ENCODE results near the gene MAD1L1. TPM values are rescaled to one million over a fixed set of nuclear protein-coding genes. Genes with fewer than 3 reads are reported as not detected.

Gene MAD1L1
- total RNA-seq, 1 donor from 2014 or later: 55.0 TPM

DNA sequence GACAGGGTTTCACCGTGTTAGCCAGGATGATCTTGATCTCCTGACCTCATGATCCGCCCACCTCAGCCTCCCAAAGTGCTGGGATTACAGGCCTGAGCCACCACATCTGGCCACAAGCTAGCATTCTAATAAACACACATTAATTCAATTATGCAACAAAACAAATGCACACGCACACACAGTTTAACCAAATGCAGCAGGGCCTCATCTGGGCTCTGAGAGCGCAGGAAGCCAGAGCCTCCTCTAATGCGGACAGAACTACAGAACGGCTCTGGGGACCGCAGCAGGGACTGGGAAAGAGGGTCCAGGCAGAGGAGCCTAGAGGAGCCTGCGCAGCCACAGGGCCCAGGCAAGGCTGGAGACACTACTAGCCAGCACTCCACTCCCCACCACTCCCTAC lies 3.8 kb downstream of the MAD1L1 start:
- Mint-ChIP-seq H3K4me1 (ENCODE audit: low read depth) (peaks cover 17% of the 10 kb centered on the region), H3K27ac (no peak overlapping the region), H3K27me3 (ENCODE audit: low read depth) (no peaks in the 10 kb centered on the region), H3K36me3 (ENCODE audit: low read depth) (peaks cover 37% of the 10 kb centered on the region), H3K9me3 (no peaks in the 10 kb centered on the region), H3K4me3 (ENCODE audit: low read depth) (no peak overlapping the region)
- DNase-seq (ENCODE audit: low spot score): no peak
- intact Hi-C loops (cut with micrococcal nuclease): no loop called here

DNA sequence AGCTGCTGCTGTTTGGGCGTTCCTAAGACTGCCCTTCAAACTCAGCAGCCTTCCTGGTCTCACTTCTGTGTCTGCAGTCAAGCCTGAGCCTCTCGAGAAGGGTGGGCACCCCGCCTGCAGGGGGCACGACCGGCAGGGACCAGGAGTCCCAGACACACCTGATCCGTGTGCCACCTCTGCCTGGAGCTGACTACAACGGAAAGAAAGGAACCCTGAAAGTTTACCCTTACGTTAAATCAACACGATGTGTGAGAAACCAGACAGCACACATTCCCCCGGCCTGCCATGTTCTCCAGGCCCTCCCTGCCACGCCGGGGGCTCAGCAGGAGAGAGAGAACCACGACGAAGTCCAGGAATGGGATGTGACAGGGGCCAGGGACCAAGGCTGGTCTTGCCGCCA lies 5.0 kb downstream of the MAD1L1 start:
- Mint-ChIP-seq H3K4me3 (ENCODE audit: low read depth) (no peak overlapping the region), H3K27ac (no peak overlapping the region), H3K4me1 (ENCODE audit: low read depth) (peaks cover 12% of the 10 kb centered on the region), H3K27me3 (ENCODE audit: low read depth) (no peaks in the 10 kb centered on the region), H3K36me3 (ENCODE audit: low read depth) (peaks cover 39% of the 10 kb centered on the region), H3K9me3 (no peaks in the 10 kb centered on the region)
- no peak for DNase-seq (ENCODE audit: low spot score)
- intact Hi-C loops (cut with micrococcal nuclease): no loop called here

DNA sequence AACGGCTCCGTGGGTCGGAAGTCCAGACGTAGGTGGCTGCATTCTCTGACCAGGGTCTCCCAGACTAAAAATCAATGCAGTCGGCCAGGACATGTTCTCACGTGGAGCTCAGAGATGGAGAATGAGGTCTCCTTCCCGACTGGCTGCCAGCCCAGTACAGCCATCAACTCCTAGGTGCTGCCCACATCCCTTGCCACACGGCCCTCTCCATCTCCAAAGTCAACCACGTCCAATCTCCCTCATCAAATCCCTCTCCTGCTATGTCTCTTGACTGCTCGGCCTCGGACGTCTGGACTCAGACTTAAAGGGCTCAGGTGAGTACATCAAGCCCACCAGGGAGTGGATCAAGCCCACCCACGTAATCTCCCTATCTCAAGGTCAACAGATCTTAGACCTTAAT lies 6.9 kb downstream of the MAD1L1 start:
- H3K27ac Mint-ChIP-seq: no peak overlapping the region
- no peaks in the 10 kb centered on the region for H3K9me3 Mint-ChIP-seq
- intact Hi-C loops (cut with micrococcal nuclease): no loop called here
- H3K27me3 Mint-ChIP-seq (ENCODE audit: low read depth): no peaks in the 10 kb centered on the region
- no peak overlapping the region for H3K4me3 Mint-ChIP-seq (ENCODE audit: low read depth)
- no peak for DNase-seq (ENCODE audit: low spot score)
- peaks cover 7% of the 10 kb centered on the region for H3K4me1 Mint-ChIP-seq (ENCODE audit: low read depth)
- H3K36me3 Mint-ChIP-seq (ENCODE audit: low read depth): peaks cover 49% of the 10 kb centered on the region

DNA sequence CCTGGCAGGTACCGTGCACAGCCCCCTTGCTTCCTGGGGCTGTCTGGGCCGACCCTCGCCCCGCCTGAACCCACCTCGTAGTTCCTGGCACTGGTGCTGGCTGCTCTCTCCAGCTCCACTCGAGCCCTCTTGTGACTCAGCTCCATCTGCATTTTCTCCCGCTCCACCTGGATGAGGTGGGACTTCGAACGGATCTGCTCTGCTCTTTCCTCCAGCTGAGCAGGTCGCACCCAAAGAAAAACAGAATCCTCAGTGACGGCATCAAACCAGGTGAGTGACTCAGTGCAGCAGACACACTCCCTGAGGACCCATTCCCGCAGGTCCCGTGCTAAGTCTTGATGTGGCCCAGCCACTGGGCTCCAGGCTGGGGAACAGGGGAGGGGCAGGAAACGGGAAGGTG lies 7.4 kb downstream of the MAD1L1 start:
- no peak overlapping the region for H3K27ac Mint-ChIP-seq
- no peak for DNase-seq (ENCODE audit: low spot score)
- intact Hi-C loops (cut with micrococcal nuclease): no loop called here

DNA sequence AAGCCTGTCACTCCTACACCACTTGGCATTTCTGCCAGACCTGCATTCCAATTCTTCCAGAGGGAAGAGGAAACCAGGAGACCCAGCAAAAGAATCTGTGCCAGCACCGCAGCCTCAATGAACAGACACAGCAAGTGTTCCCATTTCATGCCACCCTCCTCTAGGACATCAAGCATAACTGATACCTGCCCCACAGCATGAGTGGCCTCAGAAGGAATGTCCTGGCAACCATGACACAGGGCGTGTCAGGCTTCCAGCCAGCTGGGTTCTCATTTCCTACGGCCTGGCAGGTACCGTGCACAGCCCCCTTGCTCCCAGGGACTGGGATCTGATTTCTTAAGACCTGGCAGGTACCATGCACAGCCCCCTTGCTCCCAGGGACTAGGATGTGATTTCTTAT lies 7.8 kb downstream of the MAD1L1 start:
- Mint-ChIP-seq H3K27me3 (ENCODE audit: low read depth) (no peaks in the 10 kb centered on the region), H3K4me1 (ENCODE audit: low read depth) (peaks cover 4% of the 10 kb centered on the region), H3K4me3 (ENCODE audit: low read depth) (no peak overlapping the region), H3K27ac (no peak overlapping the region), H3K9me3 (no peaks in the 10 kb centered on the region), H3K36me3 (ENCODE audit: low read depth) (peaks cover 46% of the 10 kb centered on the region)
- intact Hi-C loops (cut with micrococcal nuclease): no loop called here
- no peak for DNase-seq (ENCODE audit: low spot score)

More for the DNA sequence above, 7.4 kb downstream of the MAD1L1 start:
- Mint-ChIP-seq H3K4me3 (ENCODE audit: low read depth) (no peak overlapping the region), H3K27me3 (ENCODE audit: low read depth) (no peaks in the 10 kb centered on the region), H3K36me3 (ENCODE audit: low read depth) (peaks cover 49% of the 10 kb centered on the region), H3K9me3 (no peaks in the 10 kb centered on the region), H3K4me1 (ENCODE audit: low read depth) (peaks cover 4% of the 10 kb centered on the region)

DNA sequence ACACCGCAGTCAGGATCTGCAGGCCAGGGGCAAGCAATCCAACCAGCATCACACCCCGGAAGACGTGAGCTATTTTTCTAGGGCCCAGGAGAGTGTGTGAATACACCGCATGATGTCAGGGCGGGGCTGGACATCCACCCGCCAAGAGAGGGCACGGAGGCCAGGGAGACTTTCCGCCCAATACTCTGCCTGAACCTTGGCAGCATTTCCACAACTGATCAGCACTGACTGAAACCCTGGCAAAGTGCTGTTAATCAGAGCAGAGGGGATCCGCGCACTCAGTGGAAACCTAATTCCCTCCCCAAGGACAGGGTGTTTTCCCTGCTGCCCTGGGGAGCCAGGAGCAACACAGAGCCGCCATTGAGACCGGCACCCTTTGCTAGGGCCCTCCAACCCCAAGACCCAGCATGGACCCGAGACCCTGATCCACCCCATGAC lies 8.2 kb downstream of the MAD1L1 start:
- H3K36me3 Mint-ChIP-seq (ENCODE audit: low read depth): peaks cover 43% of the 10 kb centered on the region
- no peak overlapping the region for H3K4me3 Mint-ChIP-seq (ENCODE audit: low read depth)
- H3K9me3 Mint-ChIP-seq: no peaks in the 10 kb centered on the region
- H3K27ac Mint-ChIP-seq: no peak overlapping the region
- peaks cover under 1% of the 10 kb centered on the region for H3K4me1 Mint-ChIP-seq (ENCODE audit: low read depth)
- intact Hi-C loops (cut with micrococcal nuclease): no loop called here
- no peak for DNase-seq (ENCODE audit: low spot score)
- H3K27me3 Mint-ChIP-seq (ENCODE audit: low read depth): no peaks in the 10 kb centered on the region

DNA sequence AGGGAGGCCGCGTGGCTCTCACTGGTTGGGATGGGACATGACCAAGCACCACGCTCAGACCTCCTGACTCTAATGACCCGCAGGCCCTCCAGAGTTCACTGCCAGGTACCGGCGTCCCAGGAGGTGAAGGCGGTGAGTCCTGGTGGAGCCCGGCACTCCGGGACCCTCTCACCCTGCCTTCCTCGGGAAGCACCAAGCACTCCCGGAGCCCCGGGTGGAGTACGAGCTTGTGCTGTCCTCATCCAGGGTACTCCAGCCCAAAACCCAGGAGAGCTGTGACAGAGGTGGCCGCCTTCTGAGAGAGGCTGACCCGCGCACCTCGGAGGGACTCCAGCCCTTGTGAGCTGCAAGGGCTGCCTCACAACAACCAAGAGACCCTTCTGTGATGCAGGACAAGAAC lies 9.4 kb downstream of the MAD1L1 start:
- intact Hi-C loops (cut with micrococcal nuclease): no loop called here
- H3K9me3 Mint-ChIP-seq: no peaks in the 10 kb centered on the region
- DNase-seq (ENCODE audit: low spot score): no peak
- H3K36me3 Mint-ChIP-seq (ENCODE audit: low read depth): peaks cover 47% of the 10 kb centered on the region
- H3K4me1 Mint-ChIP-seq (ENCODE audit: low read depth): no peaks in the 10 kb centered on the region
- H3K4me3 Mint-ChIP-seq (ENCODE audit: low read depth): no peak overlapping the region
- H3K27me3 Mint-ChIP-seq (ENCODE audit: low read depth): no peaks in the 10 kb centered on the region
- no peak overlapping the region for H3K27ac Mint-ChIP-seq

DNA sequence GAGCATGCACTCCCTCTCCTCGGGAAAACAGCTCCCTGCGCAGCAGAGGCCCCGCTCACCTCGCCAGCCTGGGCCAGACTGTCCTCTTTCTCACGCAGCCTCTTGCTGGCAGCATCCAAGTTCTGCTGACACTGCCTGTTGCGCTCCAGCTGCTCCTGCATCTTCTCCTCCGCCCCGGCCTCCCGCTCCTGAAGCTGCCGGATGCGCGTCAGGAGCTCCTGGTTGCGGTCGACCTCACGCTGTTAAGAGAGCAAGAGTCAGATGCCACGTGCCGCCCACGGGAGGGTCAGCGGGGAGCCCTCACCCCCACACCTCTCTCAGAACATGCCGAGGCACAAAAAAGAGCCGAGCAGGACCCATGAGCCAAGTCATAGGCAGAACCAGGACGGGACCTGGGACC lies 10.2 kb downstream of the MAD1L1 start:
- Mint-ChIP-seq H3K27me3 (ENCODE audit: low read depth) (no peaks in the 10 kb centered on the region), H3K4me3 (ENCODE audit: low read depth) (no peak overlapping the region), H3K27ac (no peak overlapping the region), H3K36me3 (ENCODE audit: low read depth) (peaks cover 48% of the 10 kb centered on the region), H3K9me3 (no peaks in the 10 kb centered on the region), H3K4me1 (ENCODE audit: low read depth) (no peaks in the 10 kb centered on the region)
- no peak for DNase-seq (ENCODE audit: low spot score)
- intact Hi-C loops (cut with micrococcal nuclease): no loop called here

DNA sequence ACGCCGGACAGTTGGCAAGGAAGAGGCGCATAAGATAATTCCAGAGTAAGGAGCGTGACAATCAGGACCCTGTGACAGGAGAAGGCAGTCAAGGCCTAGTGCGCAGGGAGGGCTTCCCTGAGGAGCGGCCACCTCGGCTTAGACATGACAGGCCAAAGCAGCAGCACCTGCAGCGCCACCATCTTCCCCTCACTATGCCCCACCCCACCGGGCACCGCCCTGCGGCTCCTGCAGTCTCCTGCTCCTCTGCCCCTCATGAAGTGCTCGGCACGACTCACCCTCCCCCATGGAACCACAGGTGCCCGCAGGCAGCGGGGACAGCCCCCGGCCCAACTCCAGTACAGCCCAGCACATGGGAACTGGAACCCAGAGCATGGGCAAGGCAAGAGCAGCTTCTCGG lies 11.8 kb downstream of the MAD1L1 start:
- intact Hi-C loops (cut with micrococcal nuclease): no loop called here
- H3K27ac Mint-ChIP-seq: no peak overlapping the region
- no peaks in the 10 kb centered on the region for H3K4me1 Mint-ChIP-seq (ENCODE audit: low read depth)
- no peak overlapping the region for H3K4me3 Mint-ChIP-seq (ENCODE audit: low read depth)
- no peak for DNase-seq (ENCODE audit: low spot score)
- no peaks in the 10 kb centered on the region for H3K9me3 Mint-ChIP-seq
- H3K27me3 Mint-ChIP-seq (ENCODE audit: low read depth): no peaks in the 10 kb centered on the region
- peaks cover 47% of the 10 kb centered on the region for H3K36me3 Mint-ChIP-seq (ENCODE audit: low read depth)

DNA sequence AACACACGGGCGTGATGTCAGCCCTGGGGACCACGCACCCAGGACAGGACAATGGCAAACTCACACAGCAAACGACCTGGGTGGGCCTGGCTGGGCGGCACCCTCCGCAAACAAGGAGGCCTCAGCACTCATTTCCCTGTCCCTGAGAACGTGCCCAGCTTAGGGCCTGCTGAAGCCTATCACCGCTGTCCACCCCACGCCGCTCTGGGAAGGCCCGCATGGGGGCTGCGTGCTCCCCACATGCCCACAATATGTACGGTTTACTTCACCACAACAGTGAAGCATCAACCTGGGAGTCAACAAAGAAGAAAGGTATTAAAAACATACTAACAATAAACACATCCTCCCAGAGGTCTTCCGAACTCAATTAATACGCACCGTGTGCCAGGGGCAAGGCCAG lies 12.2 kb downstream of the MAD1L1 start:
- intact Hi-C loops (cut with micrococcal nuclease): no loop called here
- no peak for DNase-seq (ENCODE audit: low spot score)
- Mint-ChIP-seq H3K4me3 (ENCODE audit: low read depth) (no peak overlapping the region), H3K27me3 (ENCODE audit: low read depth) (no peaks in the 10 kb centered on the region), H3K36me3 (ENCODE audit: low read depth) (peaks cover 47% of the 10 kb centered on the region), H3K27ac (no peak overlapping the region), H3K4me1 (ENCODE audit: low read depth) (peaks cover under 1% of the 10 kb centered on the region), H3K9me3 (no peaks in the 10 kb centered on the region)

DNA sequence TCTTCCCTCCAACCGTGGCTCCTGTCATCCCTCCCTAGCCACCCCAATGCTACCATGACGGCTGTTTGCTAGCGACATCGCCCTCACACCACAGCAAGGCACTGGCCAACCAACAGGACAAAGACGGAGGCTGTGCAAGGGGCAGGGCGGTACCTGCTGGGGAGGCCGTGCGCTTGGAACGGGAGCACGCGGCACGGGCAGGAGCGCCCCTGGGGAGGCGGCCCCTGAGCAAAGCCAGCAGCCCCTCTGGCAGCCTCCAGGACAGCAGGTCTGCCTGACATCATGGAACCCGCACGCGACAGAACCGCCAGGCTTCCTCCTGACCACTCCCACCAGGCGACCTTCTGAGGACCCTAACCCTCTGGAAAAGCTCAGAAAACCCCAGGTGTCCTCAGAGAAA lies 12.7 kb downstream of the MAD1L1 start:
- H3K4me1 Mint-ChIP-seq (ENCODE audit: low read depth): peaks cover 2% of the 10 kb centered on the region
- H3K27me3 Mint-ChIP-seq (ENCODE audit: low read depth): no peaks in the 10 kb centered on the region
- DNase-seq (ENCODE audit: low spot score): no peak
- H3K9me3 Mint-ChIP-seq: no peaks in the 10 kb centered on the region
- H3K4me3 Mint-ChIP-seq (ENCODE audit: low read depth): no peak overlapping the region
- no peak overlapping the region for H3K27ac Mint-ChIP-seq
- peaks cover 47% of the 10 kb centered on the region for H3K36me3 Mint-ChIP-seq (ENCODE audit: low read depth)
- intact Hi-C loops (cut with micrococcal nuclease): no loop called here

DNA sequence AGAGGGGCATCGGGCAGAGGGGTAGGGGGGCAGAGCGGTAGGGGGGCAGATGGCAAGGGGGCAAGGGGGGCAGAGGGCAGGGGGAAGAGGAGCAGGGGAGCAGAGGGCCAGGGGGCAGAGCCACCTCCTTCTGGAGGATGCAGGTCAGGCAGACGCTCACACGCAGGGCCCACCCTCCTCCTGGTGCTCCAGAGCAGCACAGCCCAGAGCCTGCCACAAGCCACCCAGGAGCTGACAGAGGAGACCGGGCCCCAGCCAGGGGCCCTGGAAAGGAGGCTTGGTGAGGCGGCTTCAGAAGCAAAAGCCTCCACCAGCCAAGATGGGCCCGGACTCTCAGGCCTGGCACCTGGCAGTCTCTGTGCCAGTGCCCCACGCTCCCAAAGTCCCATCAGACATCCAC lies 13.1 kb downstream of the MAD1L1 start:
- Mint-ChIP-seq H3K4me1 (ENCODE audit: low read depth) (peaks cover 3% of the 10 kb centered on the region), H3K9me3 (no peaks in the 10 kb centered on the region), H3K27me3 (ENCODE audit: low read depth) (no peaks in the 10 kb centered on the region), H3K27ac (no peak overlapping the region), H3K4me3 (ENCODE audit: low read depth) (no peak overlapping the region), H3K36me3 (ENCODE audit: low read depth) (peaks cover 47% of the 10 kb centered on the region)
- intact Hi-C loops (cut with micrococcal nuclease): no loop called here
- DNase-seq (ENCODE audit: low spot score): no peak

DNA sequence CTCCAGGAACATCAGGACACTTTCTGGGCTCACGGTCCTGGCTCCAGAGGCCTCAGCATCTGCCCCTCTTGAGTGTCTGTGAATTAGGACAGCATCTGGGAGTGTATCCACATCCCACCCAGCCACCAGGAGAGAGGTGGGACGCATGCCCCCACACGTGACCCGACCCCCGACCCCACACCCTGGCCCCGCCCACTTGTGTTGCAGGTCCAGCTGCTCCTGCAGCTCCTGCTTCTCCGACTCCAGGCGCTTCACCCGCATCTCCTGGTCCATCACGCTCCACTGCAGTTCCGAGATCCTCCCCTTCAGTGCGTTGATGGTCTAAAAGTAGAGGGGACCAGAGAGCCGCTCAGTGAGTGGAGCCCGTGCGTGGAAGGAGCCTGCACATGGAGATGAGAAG lies 13.6 kb downstream of the MAD1L1 start:
- H3K27me3 Mint-ChIP-seq (ENCODE audit: low read depth): no peaks in the 10 kb centered on the region
- no peak overlapping the region for H3K4me3 Mint-ChIP-seq (ENCODE audit: low read depth)
- no peak overlapping the region for H3K27ac Mint-ChIP-seq
- intact Hi-C loops (cut with micrococcal nuclease): no loop called here
- H3K36me3 Mint-ChIP-seq (ENCODE audit: low read depth): peaks cover 43% of the 10 kb centered on the region
- peaks cover 3% of the 10 kb centered on the region for H3K4me1 Mint-ChIP-seq (ENCODE audit: low read depth)
- H3K9me3 Mint-ChIP-seq: no peaks in the 10 kb centered on the region
- DNase-seq (ENCODE audit: low spot score): no peak

DNA sequence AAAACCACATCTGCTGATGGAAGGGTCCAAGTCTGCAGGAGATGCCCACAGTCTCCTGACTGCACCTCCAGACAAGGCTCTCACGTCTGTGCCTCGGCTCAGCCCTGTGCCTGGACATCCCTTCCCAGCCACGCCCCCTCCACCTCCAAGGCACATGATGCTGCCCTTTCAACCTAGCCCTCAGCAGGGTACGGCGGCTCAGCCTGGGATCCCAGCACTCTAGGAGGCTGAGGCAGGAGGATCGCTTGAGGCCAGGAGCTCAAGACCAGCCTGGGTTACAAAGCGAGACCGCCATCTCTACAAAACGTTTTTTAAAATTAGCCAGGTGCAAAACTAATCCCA lies 14.3 kb downstream of the MAD1L1 start:
- DNase-seq (ENCODE audit: low spot score): no peak
- H3K4me3 Mint-ChIP-seq (ENCODE audit: low read depth): no peak overlapping the region
- no peak overlapping the region for H3K27ac Mint-ChIP-seq
- no peaks in the 10 kb centered on the region for H3K27me3 Mint-ChIP-seq (ENCODE audit: low read depth)
- H3K9me3 Mint-ChIP-seq: no peaks in the 10 kb centered on the region
- intact Hi-C loops (cut with micrococcal nuclease): no loop called here
- peaks cover 47% of the 10 kb centered on the region for H3K36me3 Mint-ChIP-seq (ENCODE audit: low read depth)
- H3K4me1 Mint-ChIP-seq (ENCODE audit: low read depth): peaks cover 3% of the 10 kb centered on the region

All from activated T-helper 2 cell treated with anti-CD3 and anti-CD28 coated beads, Interferon-gamma antibody, Interleukin-2, Interleukin-4, amounts not matched to agents 10 μg/mL and 5 μg/mL and 100 μg/mL, durations not matched to agents 14 hours and 24 hours and 36 hours (primary cell).